GM12892 (cell line): ENCODE measurements around the gene TBX19.
A peak's percentile ranks its signal among the peaks of the same experiment; 100 is the strongest.

Experiments
- DNase-seq: peaks from one replicate; pipeline ENCODE4 v3.0.0; 2011; ENCODE audit not compliant: insufficient read length
- FAIRE-seq: peaks from 2 replicates; lab custom pipeline; 2011; peaks lifted over from hg19 to GRCh38; lab: Jason Lieb, UNC
- POLR2A ChIP-seq: IDR thresholded peaks from 2 replicates; pipeline ENCODE4 v1.6.1; 2011; ENCODE audit warnings: low read depth, low read length, control low read depth
- POLR2AphosphoS5 ChIP-seq: IDR thresholded peaks from 2 replicates; pipeline ENCODE4 v1.6.1; 2011; ENCODE audit warnings: low read depth, low read length, control low read depth
- TAF1 ChIP-seq: IDR thresholded peaks from 2 replicates; pipeline ENCODE4 v1.6.1; 2011; ENCODE audit warnings: low read depth, mild to moderate bottlenecking, control low read depth, low read length, borderline replicate concordance

Gene TBX19

GRCh38 chr1:168259567-168259966 is 21.1 kb upstream of the TBX19 start:
- no peak for DNase-seq
- TF ChIP-seq TAF1 (no peak), POLR2A (no peak)
- no peak for FAIRE-seq

DNA sequence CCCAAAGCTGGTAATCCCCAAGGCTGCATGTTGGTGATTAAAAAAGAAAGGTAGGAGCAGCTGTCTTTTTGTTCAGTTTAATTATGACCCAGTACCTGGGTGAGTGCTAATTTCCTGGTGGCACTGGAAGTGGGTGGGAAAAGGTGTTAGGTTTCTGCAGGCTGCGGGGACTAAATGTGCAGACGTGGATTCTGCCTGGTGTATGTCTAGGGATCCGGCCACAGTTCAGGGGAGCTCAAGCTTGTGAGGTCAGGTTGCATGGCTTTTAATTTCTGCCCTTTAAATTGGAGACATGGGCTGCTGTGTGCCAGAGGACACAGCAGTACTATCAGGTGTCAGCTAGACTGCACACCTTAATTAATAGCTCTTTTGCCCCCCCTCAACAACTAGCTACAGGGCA is 20.3 kb upstream of the TBX19 start:
- DNase-seq (no peak), FAIRE-seq (no peak)
- no peak for TF ChIP-seq POLR2A
- TF ChIP-seq POLR2AphosphoS5, result no peak
- TF ChIP-seq TAF1, result no peak

DNA sequence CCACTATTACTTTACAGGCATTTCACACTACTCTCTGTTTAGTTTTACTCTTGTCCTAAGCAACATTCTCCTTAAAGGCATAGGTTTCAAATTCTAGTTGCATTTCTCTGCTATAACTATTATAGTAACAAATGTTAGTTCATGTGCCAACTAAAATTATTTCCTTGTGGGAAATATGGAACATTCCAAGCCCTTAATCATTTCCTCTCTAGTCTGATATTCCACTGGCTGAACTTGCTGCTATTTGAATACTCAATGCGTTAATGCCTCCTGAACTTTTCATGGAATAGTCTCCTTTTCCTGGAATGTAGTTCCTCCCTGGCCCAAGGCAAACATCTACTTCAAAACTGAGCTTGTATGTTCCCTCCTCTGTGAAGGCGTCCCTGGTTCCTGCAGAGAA is 19.3 kb upstream of the TBX19 start:
- FAIRE-seq (no peak), DNase-seq (no peak)
- TF ChIP-seq POLR2A (no peak), POLR2AphosphoS5 (no peak), TAF1 (no peak)

DNA sequence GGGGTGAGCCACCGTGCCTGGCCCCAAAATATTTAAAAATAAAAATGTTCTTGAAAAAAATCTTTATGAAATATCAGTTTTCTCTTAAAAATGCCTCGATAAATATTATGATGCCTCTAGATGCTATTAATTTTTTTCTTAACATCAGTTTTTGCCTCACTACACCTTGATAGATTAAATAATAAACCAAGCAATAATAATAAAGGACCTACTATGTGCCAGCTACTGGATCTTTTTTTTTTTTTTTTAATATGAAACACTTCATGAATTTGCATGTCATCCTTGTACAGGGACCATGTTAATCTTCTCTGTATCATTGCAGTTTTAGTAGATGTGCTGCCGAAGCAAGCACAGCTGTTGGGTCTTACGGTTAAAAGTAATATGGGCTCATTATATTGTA is 17.5 kb upstream of the TBX19 start:
- DNase-seq (no peak), FAIRE-seq (no peak)
- TF ChIP-seq POLR2A, result no peak
- TF ChIP-seq TAF1, result no peak
- TF ChIP-seq POLR2AphosphoS5, result no peak

- DNase-seq, result no peak
- TF ChIP-seq POLR2A, result no peak
- no peak for TF ChIP-seq POLR2AphosphoS5
- TF ChIP-seq TAF1, result no peak
- no peak for FAIRE-seq
These were observed 16.4 kb upstream of the TBX19 start for GRCh38 chr1:168264296-168264695.

GRCh38 chr1:168265596-168265995 is 15.1 kb upstream of the TBX19 start:
- DNase-seq (no peak), FAIRE-seq (no peak)
- TF ChIP-seq POLR2AphosphoS5, result no peak
- no peak for TF ChIP-seq TAF1
- TF ChIP-seq POLR2A, result no peak

DNA sequence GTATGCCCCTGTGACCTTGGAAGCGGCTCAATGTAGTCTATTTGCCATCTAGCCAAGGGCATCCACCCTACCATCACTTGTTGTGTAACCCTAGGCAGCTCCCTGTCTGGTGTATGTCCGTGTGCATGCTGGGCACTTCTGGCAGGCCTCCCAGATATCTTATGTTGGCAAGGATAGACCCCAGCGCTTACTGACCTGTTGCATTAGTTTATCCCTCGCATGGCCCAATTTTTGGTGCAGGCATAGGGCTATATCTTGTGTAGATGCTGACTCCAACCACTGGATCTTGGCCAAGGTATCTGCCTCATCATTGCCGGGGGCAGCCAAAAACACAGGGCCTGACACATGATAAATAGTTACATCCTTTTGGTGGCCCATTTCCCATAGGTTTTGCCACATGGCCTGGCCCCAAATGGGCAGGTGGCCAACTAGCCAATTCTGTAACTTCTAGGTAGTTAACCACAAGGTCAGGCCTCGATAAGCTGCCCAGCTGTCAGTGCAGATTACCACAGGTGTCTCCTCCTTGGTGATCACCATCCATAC is 14.0 kb upstream of the TBX19 start:
- DNase-seq (no peak), FAIRE-seq (no peak)
- TF ChIP-seq POLR2AphosphoS5 (no peak), POLR2A (no peak), TAF1 (no peak)

DNA sequence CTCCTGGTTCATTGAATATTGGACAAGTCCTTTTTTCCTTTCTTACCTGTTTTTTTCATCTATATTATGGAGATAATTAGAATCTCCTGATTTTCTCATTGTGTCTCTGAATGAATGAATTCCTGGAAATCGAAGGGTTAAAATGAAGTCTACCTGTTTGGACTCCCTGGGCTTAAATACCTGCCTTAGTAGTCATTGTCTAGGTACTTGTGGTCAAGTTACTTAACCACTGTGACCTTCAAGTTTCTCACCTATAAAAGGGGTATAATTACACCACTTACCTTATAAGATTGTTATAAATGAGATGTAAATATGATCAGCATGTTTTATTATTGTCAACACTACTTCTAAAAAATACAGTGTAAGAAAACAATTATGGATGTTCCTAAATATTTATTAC is 9.0 kb upstream of the TBX19 start:
- DNase-seq, result no peak
- no peak for TF ChIP-seq TAF1
- no peak for TF ChIP-seq POLR2AphosphoS5
- TF ChIP-seq POLR2A, result no peak
- no peak for FAIRE-seq

- FAIRE-seq, result no peak
- TF ChIP-seq TAF1, result no peak
- no peak for TF ChIP-seq POLR2A
- TF ChIP-seq POLR2AphosphoS5, result no peak
- DNase-seq, result no peak
These were observed 7.1 kb upstream of the TBX19 start for GRCh38 chr1:168273575-168273974.

- TF ChIP-seq TAF1 (no peak), POLR2A (no peak), POLR2AphosphoS5 (no peak)
- DNase-seq (no peak), FAIRE-seq (peak; percentile 14)
These were observed 1.4 kb upstream of the TBX19 start for GRCh38 chr1:168279253-168279652.

- FAIRE-seq (no peak), DNase-seq (no peak)
- TF ChIP-seq TAF1, result no peak
- no peak for TF ChIP-seq POLR2A
- no peak for TF ChIP-seq POLR2AphosphoS5
These were observed 1.1 kb downstream of the TBX19 start for GRCh38 chr1:168281603-168282325.

DNA sequence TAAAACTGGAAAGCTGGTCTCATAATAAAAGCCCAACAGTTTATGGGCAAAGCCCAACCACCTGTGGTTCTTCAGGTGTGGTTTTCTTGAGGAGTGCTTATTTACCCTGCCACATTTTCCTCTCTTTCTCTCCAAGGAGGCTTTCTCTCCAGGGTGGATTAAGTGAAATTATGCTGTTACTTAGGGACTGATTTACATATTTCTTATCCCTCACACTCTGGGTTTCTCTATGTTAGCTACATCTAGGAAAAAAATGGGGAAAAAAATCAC is 4.8 kb downstream of the TBX19 start:
- no peak for FAIRE-seq
- TF ChIP-seq POLR2AphosphoS5, result no peak
- TF ChIP-seq TAF1, result no peak
- no peak for TF ChIP-seq POLR2A
- DNase-seq, result no peak
